ENCODE results near the gene SMG1. TPM values are rescaled to one million over a fixed set of nuclear protein-coding genes. Genes with fewer than 3 reads are reported as not detected.

SMG1 gene
- total and polyA plus RNA-seq, 2 of the 13 experiments (the other 11 are each of a cell fraction or from before 2014, with no cell fraction given) = 48.7 to 53.7 TPM

DNA sequence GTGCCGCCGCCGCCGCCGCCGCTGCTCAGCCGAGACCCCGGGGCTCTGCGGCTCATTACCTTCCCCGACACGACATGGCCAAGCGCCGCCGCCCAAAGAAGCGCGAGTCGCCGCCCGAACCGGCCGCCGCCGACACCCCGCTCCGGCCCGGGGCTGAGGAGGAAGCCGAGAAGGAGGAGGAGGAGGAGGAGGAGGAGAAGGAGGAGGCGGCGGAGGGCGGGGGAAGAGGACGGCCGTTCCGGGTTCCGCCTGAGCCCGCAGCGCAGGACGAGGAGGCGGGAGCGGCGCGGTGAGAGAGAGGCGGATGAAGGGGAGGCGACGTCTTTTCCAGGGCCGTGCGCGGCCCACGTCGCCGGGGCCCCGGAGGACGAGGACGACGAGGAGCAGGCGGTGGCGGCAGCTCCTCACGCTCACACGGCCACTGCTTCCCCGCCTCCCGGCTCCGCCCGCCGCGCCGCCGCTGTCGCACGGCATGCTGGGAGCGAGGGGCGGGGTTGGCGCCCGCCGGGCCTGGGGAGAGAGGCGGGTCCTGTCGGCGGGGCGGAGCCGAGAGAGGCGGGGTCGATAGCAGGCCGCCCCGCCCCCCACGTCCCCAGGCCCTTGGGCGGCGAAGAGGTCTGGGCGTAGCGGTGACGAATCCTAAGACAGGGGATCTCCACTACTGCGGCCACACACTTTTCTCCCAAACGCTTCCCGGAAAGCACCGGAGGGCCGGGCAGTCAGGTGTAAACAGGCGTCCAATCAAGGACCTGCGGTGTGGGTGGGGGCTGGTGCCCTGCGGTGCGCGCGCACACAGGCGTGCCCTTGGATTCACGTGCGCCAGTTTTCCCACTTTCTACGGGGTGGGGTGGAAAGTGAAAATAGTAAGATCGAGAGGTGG lies at the start of gene SMG1 (continued):
- TF ChIP-seq, protein P1, sequence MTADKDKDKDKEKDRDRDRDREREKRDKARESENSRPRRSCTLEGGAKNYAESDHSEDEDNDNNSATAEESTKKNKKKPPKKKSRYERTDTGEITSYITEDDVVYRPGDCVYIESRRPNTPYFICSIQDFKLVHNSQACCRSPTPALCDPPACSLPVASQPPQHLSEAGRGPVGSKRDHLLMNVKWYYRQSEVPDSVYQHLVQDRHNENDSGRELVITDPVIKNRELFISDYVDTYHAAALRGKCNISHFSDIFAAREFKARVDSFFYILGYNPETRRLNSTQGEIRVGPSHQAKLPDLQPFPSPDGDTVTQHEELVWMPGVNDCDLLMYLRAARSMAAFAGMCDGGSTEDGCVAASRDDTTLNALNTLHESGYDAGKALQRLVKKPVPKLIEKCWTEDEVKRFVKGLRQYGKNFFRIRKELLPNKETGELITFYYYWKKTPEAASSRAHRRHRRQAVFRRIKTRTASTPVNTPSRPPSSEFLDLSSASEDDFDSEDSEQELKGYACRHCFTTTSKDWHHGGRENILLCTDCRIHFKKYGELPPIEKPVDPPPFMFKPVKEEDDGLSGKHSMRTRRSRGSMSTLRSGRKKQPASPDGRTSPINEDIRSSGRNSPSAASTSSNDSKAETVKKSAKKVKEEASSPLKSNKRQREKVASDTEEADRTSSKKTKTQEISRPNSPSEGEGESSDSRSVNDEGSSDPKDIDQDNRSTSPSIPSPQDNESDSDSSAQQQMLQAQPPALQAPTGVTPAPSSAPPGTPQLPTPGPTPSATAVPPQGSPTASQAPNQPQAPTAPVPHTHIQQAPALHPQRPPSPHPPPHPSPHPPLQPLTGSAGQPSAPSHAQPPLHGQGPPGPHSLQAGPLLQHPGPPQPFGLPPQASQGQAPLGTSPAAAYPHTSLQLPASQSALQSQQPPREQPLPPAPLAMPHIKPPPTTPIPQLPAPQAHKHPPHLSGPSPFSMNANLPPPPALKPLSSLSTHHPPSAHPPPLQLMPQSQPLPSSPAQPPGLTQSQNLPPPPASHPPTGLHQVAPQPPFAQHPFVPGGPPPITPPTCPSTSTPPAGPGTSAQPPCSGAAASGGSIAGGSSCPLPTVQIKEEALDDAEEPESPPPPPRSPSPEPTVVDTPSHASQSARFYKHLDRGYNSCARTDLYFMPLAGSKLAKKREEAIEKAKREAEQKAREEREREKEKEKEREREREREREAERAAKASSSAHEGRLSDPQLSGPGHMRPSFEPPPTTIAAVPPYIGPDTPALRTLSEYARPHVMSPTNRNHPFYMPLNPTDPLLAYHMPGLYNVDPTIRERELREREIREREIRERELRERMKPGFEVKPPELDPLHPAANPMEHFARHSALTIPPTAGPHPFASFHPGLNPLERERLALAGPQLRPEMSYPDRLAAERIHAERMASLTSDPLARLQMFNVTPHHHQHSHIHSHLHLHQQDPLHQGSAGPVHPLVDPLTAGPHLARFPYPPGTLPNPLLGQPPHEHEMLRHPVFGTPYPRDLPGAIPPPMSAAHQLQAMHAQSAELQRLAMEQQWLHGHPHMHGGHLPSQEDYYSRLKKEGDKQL (CRISPR knock-in tag; IDR thresholded peaks at IDR 0.05; ENCODE audit: low read depth) = peak; percentile 55; the same call in 1 of the 2 replicates
- TF ChIP-seq MTA1 (CRISPR knock-in tag; IDR thresholded peaks at IDR 0.05; ENCODE audit: borderline replicate concordance) (peak; percentile 78), ZNF768 (CRISPR knock-in tag; IDR thresholded peaks at IDR 0.05) (peak; percentile 36), GFI1 (CRISPR knock-in tag; IDR thresholded peaks at IDR 0.05; ENCODE audit: borderline replicate concordance) (0 out of 2 replicates have a peak, but pooled peaks have one; percentile 80), MYNN (CRISPR knock-in tag; IDR thresholded peaks at IDR 0.05; ENCODE audit: low read depth) (0 out of 2 replicates have a peak, but pooled peaks have one; percentile 21), CTCF (CRISPR knock-in tag; IDR thresholded peaks at IDR 0.05) (peak; percentile 13; the same call in 1 of the 2 replicates), POGZ (CRISPR knock-in tag; IDR thresholded peaks at IDR 0.05) (peak; percentile 96), ZNF552 (CRISPR knock-in tag; IDR thresholded peaks at IDR 0.05; ENCODE audit: borderline replicate concordance) (peak; percentile 94), ZFP36L2 (CRISPR knock-in tag; IDR thresholded peaks at IDR 0.05) (peak; percentile 53; the same call in 1 of the 2 replicates), RELA (CRISPR knock-in tag; IDR thresholded peaks at IDR 0.05) (peak; percentile 23; the same call in 1 of the 2 replicates)
- TF ChIP-seq, protein P2, sequence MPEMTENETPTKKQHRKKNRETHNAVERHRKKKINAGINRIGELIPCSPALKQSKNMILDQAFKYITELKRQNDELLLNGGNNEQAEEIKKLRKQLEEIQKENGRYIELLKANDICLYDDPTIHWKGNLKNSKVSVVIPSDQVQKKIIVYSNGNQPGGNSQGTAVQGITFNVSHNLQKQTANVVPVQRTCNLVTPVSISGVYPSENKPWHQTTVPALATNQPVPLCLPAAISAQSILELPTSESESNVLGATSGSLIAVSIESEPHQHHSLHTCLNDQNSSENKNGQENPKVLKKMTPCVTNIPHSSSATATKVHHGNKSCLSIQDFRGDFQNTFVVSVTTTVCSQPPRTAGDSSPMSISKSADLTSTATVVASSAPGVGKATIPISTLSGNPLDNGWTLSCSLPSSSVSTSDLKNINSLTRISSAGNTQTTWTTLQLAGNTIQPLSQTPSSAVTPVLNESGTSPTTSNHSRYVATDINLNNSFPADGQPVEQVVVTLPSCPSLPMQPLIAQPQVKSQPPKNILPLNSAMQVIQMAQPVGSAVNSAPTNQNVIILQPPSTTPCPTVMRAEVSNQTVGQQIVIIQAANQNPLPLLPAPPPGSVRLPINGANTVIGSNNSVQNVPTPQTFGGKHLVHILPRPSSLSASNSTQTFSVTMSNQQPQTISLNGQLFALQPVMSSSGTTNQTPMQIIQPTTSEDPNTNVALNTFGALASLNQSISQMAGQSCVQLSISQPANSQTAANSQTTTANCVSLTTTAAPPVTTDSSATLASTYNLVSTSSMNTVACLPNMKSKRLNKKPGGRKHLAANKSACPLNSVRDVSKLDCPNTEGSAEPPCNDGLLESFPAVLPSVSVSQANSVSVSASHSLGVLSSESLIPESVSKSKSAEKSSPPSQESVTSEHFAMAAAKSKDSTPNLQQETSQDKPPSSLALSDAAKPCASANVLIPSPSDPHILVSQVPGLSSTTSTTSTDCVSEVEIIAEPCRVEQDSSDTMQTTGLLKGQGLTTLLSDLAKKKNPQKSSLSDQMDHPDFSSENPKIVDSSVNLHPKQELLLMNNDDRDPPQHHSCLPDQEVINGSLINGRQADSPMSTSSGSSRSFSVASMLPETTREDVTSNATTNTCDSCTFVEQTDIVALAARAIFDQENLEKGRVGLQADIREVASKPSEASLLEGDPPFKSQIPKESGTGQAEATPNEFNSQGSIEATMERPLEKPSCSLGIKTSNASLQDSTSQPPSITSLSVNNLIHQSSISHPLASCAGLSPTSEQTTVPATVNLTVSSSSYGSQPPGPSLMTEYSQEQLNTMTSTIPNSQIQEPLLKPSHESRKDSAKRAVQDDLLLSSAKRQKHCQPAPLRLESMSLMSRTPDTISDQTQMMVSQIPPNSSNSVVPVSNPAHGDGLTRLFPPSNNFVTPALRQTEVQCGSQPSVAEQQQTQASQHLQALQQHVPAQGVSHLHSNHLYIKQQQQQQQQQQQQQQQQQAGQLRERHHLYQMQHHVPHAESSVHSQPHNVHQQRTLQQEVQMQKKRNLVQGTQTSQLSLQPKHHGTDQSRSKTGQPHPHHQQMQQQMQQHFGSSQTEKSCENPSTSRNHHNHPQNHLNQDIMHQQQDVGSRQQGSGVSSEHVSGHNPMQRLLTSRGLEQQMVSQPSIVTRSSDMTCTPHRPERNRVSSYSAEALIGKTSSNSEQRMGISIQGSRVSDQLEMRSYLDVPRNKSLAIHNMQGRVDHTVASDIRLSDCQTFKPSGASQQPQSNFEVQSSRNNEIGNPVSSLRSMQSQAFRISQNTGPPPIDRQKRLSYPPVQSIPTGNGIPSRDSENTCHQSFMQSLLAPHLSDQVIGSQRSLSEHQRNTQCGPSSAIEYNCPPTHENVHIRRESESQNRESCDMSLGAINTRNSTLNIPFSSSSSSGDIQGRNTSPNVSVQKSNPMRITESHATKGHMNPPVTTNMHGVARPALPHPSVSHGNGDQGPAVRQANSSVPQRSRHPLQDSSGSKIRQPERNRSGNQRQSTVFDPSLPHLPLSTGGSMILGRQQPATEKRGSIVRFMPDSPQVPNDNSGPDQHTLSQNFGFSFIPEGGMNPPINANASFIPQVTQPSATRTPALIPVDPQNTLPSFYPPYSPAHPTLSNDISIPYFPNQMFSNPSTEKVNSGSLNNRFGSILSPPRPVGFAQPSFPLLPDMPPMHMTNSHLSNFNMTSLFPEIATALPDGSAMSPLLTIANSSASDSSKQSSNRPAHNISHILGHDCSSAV (CRISPR knock-in tag; IDR thresholded peaks at IDR 0.05; ENCODE audit: borderline replicate concordance) = peak; percentile 45; the same call in 1 of the 2 replicates
